Activated CD8-positive, alpha-beta T cell treated with anti-CD3 and anti-CD28 coated beads for 36 hours (primary cell): ENCODE results near the gene EPHA6. TPM values are rescaled to one million over a fixed set of nuclear protein-coding genes. Genes with fewer than 3 reads are reported as not detected.

Source experiments
- ATAC-seq: fragments of 200-7000 bp; cut with Tn5 transposase; one replicate; pipeline ENCODE4 v1.10.0; 2021; ENCODE audit warnings: mild to moderate bottlenecking, moderate library complexity
- CTCF ChIA-PET: fragments of 350-600 bp; sonication (Branson Sonifier 250); formaldehyde crosslinking; loops from one replicate; lab custom pipeline; 2021; ENCODE audit warnings: antibody characterized with exemption; lab: Charles Lee
- POLR2A ChIA-PET: fragments of 350-600 bp; sonication (Branson Sonifier 250); formaldehyde crosslinking; loops from one replicate; lab custom pipeline; 2021; ENCODE audit warnings: antibody characterized with exemption; lab: Charles Lee
- DNase-seq: peaks from one replicate; pipeline ENCODE4 v3.0.0-alpha.2; 2020
- H3K27ac Mint-ChIP-seq: one replicate; pipeline ENCODE4 v1.8.0; 2021; ENCODE audit warnings: mild to moderate bottlenecking, mixed read lengths
- H3K27me3 Mint-ChIP-seq: one replicate; pipeline ENCODE4 v1.8.0; 2021; ENCODE audit warnings: mixed read lengths
- H3K36me3 Mint-ChIP-seq: one replicate; pipeline ENCODE4 v1.8.0; 2021; ENCODE audit warnings: low read depth, mixed read lengths
- H3K4me1 Mint-ChIP-seq: one replicate; pipeline ENCODE4 v1.8.0; 2021; ENCODE audit warnings: low read depth, mixed read lengths
- H3K4me3 Mint-ChIP-seq: one replicate; pipeline ENCODE4 v1.8.0; 2021; ENCODE audit warnings: mild to moderate bottlenecking, moderate library complexity, mixed read lengths
- H3K9me3 Mint-ChIP-seq: one replicate; pipeline ENCODE4 v1.8.0; 2021; ENCODE audit warnings: mixed read lengths
- CTCF ChIP-seq: fragments of 200-600 bp; IDR thresholded peaks from one replicate; pipeline ENCODE4 v1.8.0; 2022; ENCODE audit warnings: antibody characterized with exemption, mild to moderate bottlenecking
- intact Hi-C: fragments of 100-400 bp; cut with micrococcal nuclease; formaldehyde crosslinking; loops from one replicate; pipeline ENCODE4 v1.10.0; 2022
- total RNA-seq, 2 experiments: library from RNA; stranded (reverse); gene quantifications; one replicate each; pipeline ENCODE4 v1.2.3, GENCODE V29; 2021

The EPHA6 gene
- total RNA-seq, 2 experiments from 2014 or later: not detected

DNA sequence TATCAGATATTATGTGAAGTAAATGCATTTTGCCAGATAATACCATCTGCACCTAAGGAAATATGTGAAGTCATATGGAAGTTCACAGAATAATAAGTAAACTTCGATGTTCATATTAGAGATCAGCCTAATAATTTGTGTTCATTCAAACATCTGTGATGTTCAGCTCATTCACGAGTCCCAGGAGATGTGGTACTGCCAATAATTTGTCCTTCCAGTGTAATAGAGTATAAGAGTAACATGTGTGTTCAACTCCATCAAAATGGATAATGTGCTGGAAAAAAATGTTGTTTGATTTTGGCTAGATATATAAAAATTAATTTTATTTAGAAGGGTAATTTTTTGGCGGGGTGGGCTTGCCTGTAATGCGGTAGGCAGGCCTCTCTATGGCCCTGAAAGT is 874.7 kb downstream of the EPHA6 start:
- Mint-ChIP-seq H3K27me3 (peaks cover 7% of the 10 kb centered on the region), H3K36me3 (no peaks in the 10 kb centered on the region), H3K4me3 (no peak overlapping the region), H3K9me3 (no peaks in the 10 kb centered on the region), H3K27ac (no peak overlapping the region), H3K4me1 (no peaks in the 10 kb centered on the region)
- ATAC-seq (no peak), DNase-seq (no peak)
- intact Hi-C loops: no loop called here
- no peak for TF ChIP-seq CTCF
- POLR2A ChIA-PET: no interaction called here
- CTCF ChIA-PET: interaction anchor here (0.7 kb wide), 1 partner anchor 30 kb away, joined by 3 read pairs; no protein-coding TSS in a partner anchor

GRCh38 chr3:97689962-97690361 is 875.6 kb downstream of the EPHA6 start:
- POLR2A ChIA-PET: no interaction called here
- CTCF ChIA-PET: no interaction called here
- Mint-ChIP-seq H3K9me3 (no peaks in the 10 kb centered on the region), H3K4me3 (no peak overlapping the region), H3K27me3 (peaks cover 7% of the 10 kb centered on the region), H3K36me3 (no peaks in the 10 kb centered on the region), H3K4me1 (no peaks in the 10 kb centered on the region), H3K27ac (no peak overlapping the region)
- intact Hi-C loops: no loop called here
- DNase-seq (no peak), ATAC-seq (no peak)
- TF ChIP-seq CTCF: no peak

DNA sequence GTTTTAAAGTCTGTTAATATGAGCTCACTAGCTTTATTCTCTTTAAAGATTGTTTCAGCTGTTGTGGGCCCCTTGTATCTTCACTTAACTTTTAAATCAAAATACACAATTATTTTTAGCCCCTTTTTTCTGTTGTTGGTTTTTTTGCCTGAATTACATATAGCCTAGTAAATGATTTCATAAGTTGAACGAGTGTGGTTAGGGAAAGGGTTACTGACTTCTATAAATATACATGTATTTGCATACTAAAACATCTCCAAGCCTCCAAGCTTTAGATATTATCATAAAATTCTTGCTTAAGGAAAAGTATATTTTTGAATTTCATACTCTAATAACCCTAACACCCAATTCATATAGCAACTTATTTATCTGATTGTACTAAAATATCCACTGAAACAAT is 877.0 kb downstream of the EPHA6 start:
- H3K9me3 Mint-ChIP-seq: no peaks in the 10 kb centered on the region
- no peaks in the 10 kb centered on the region for H3K36me3 Mint-ChIP-seq
- CTCF ChIA-PET: interaction anchor here (0.9 kb wide), 1 partner anchor 28 kb away, joined by 3 read pairs; no protein-coding TSS in a partner anchor
- no peak overlapping the region for H3K27ac Mint-ChIP-seq
- H3K27me3 Mint-ChIP-seq: peaks cover 8% of the 10 kb centered on the region
- no peak for ATAC-seq
- no peak overlapping the region for H3K4me3 Mint-ChIP-seq
- H3K4me1 Mint-ChIP-seq: no peaks in the 10 kb centered on the region
- intact Hi-C loops: no loop called here
- POLR2A ChIA-PET: no interaction called here
- no peak for TF ChIP-seq CTCF
- no peak for DNase-seq

- Mint-ChIP-seq H3K9me3 (no peaks in the 10 kb centered on the region), H3K36me3 (no peaks in the 10 kb centered on the region), H3K4me1 (no peaks in the 10 kb centered on the region), H3K27me3 (peaks cover 8% of the 10 kb centered on the region), H3K4me3 (no peak overlapping the region), H3K27ac (no peak overlapping the region)
- CTCF ChIA-PET: no interaction called here
- ATAC-seq (no peak), DNase-seq (no peak)
- POLR2A ChIA-PET: no interaction called here
- intact Hi-C loops: no loop called here
- no peak for TF ChIP-seq CTCF
Observed at GRCh38 chr3:97692389-97692788, 878.0 kb downstream of the EPHA6 start.

GRCh38 chr3:97692831-97693230 is 878.4 kb downstream of the EPHA6 start:
- no peak overlapping the region for H3K27ac Mint-ChIP-seq
- DNase-seq (no peak), ATAC-seq (no peak)
- H3K36me3 Mint-ChIP-seq: no peaks in the 10 kb centered on the region
- H3K27me3 Mint-ChIP-seq: peaks cover 8% of the 10 kb centered on the region
- H3K4me1 Mint-ChIP-seq: no peaks in the 10 kb centered on the region
- intact Hi-C loops: no loop called here
- POLR2A ChIA-PET: no interaction called here
- no peak overlapping the region for H3K4me3 Mint-ChIP-seq
- TF ChIP-seq CTCF: no peak
- CTCF ChIA-PET: no interaction called here
- H3K9me3 Mint-ChIP-seq: no peaks in the 10 kb centered on the region
